K562 treated with DMSO at 1 percent for 24 hours (cell line): ENCODE measurements around the gene VAV3. TPM values are rescaled to one million over a fixed set of nuclear protein-coding genes. Genes with fewer than 3 reads are reported as not detected.

Experiments
- total RNA-seq: library from RNA; unstranded; fragments of 300-600 nt; gene quantifications from 2 replicates; pipeline ENCODE4 v1.2.3, GENCODE V29; 2022; ENCODE audit warnings: low read depth; ENCODE audit not compliant: insufficient read depth

Gene VAV3, protein sequence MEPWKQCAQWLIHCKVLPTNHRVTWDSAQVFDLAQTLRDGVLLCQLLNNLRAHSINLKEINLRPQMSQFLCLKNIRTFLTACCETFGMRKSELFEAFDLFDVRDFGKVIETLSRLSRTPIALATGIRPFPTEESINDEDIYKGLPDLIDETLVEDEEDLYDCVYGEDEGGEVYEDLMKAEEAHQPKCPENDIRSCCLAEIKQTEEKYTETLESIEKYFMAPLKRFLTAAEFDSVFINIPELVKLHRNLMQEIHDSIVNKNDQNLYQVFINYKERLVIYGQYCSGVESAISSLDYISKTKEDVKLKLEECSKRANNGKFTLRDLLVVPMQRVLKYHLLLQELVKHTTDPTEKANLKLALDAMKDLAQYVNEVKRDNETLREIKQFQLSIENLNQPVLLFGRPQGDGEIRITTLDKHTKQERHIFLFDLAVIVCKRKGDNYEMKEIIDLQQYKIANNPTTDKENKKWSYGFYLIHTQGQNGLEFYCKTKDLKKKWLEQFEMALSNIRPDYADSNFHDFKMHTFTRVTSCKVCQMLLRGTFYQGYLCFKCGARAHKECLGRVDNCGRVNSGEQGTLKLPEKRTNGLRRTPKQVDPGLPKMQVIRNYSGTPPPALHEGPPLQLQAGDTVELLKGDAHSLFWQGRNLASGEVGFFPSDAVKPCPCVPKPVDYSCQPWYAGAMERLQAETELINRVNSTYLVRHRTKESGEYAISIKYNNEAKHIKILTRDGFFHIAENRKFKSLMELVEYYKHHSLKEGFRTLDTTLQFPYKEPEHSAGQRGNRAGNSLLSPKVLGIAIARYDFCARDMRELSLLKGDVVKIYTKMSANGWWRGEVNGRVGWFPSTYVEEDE
- total RNA-seq, result not detected in 2 replicates

DNA sequence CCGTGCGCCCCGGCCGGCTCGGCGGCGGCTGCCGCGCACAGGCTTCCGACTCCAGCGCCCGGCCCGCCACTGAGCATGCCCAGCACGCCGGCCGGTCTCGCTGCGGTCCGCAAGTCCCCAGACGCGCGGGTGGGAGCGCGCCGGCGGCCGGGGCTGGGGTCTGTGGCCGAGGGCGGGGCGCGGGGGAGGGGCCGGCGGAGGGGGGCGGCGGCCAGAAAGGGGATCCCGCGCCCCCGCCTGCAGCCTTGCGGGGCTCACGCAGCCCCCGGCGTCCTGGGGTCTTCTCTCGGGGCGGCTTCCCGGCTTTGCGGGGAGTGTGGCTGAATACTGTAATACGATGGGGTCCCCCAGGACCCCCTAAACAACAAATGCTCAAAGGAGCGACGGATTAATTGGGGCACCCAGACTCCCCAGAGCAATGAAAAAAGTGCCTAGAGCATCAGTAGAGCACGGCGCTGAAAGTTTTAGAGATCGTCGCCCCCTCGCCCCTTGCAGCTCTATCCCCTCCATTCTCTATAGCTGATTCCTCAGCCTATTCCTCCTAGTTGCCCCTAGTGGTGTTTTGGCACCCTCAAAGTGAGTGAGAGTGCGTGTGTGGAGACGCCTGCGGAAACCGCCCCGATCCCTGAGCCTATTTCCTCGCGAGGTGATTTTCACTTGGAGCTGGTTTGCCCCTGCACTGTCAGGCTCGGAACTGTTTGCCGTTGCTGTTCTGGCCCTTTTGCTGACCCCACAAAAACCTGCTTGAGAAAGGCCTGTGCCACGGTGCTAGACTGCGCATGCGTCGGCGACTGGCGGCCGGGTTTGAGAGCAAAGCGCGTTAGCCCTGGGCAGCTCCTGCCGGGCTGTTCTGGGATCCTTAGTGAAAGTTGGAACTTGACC is at the start of gene VAV3:
TSS of gene VAV3 (minus strand) at position 71 of the 882 bp plus-strand sequence. CDS start 311 bp downstream, outside the sequence.

Other genes with a start within 250 kb of the VAV3 start
- 14.9 and 16.3 TPM in 2 replicates for gene SLC25A24, start 235.2 kb upstream of the VAV3 start, total RNA-seq